ENCODE measurements around the gene EMP2.

- TF ChIP-seq CTCF (IDR thresholded peaks at IDR 0.05) (no peak), POLR2A (IDR thresholded peaks at IDR 0.05) (no peak), POLR2AphosphoS5 (IDR thresholded peaks at IDR 0.05) (no peak)
Measured at GRCh38 chr16:10501016-10501607, 79.3 kb downstream of the EMP2 start.
